KG1 (cell line): Measurements from ENCODE around the gene NPS.
A peak's percentile ranks its signal among the peaks of the same experiment; 100 is the strongest.

Experiments used
- DNase-seq: peaks from one replicate; lab custom pipeline; 2025; lab: John Stamatoyannopoulos, UW

NPS gene

DNA sequence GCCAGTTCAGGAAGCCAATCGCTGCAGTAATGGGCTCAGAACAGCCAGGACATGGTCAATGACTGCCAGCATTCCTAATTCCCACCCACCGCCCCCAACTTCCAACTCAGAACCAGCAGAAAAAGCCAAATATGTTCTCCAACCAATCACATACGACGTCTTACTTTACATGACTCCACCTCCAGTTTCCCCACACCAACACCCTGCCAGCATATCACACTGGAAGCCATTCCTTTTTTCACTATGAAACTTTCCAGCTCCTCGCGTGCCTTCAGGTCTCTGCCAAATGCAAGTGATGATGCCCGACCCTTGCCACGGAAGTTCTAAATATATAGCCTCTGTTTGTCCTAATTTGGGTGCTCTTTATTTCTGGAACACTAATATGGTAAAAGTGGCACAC is 12.5 kb downstream of the NPS start:
- no peak for DNase-seq

DNA sequence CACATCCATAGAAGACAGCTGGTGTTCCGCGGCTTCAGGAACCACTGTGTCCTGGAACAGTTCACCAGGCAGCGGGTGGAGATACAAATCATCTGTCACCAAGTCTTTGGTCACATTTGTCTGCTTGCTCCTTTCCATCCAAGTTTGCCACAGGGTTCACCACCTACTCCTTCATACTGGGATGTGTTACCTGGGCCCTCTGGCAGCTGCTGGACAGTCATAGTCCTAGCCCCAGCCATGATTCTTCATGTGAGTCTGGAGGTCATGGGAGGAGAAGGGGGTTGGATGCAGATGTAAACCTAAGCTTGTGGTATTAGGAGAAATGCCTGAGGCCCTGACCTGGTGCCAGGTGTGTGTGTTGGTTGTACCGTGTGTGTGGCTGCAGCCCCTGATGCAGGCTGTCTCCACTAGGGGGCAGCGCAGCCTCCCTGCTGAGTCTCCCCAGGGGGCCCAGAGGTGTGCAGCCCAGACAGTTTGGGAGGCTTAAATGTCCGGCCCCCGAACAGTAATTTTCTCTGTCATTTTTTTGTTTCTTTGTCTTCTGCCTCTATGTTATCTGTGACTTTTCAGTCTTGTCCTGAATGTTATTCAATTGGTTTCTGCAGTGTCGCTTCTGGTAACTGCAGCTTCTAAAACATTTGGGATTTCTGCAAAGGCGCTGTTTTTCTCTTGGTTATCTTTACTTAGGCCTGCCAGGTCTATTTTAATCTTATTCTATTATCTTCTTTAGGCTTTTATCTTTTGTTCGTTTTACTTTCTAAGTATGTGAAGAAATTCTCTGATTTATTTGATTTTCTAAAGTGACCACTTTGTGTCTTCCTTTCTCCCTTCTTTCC is 14.8 kb downstream of the NPS start:
- peak; percentile 3 for DNase-seq

DNA sequence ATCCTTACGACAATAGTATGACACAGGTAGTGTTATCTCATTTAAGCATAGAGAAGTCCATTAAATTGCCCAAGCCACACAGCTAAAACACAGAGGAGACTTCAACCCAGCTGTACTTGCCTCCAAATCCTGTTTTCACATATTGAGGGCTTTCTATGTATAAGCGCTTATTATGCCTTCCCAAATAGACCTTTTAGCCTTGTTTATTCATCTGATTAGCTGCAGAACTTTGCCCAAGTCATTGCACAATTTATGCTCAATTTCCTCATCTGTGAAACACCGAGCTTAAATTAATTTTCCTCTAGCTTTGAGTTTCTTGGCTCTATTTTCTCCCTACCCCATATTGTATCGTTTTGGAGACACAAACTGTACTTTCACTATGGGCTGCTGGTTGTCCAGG is 15.5 kb downstream of the NPS start:
- DNase-seq: no peak

DNA sequence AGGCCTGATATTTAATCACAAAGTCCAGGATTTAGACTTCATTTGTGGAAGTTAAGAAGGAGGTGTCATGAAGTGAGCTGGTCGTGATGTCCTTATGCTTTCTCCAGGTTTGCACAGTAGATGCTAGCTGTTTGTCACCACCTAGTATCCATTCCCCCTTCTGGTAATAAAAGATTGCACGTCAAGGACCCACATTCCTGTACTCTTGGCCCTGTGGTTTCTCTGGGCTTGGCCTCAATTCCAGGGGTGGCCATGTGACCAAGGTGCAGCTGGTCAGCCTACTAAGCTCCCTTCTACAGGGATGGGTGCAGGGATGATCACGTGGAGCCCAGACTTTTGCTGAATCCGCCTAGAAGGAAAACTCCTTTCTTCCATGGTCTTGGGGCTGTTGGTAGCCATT is 16.5 kb downstream of the NPS start:
- no peak for DNase-seq

DNA sequence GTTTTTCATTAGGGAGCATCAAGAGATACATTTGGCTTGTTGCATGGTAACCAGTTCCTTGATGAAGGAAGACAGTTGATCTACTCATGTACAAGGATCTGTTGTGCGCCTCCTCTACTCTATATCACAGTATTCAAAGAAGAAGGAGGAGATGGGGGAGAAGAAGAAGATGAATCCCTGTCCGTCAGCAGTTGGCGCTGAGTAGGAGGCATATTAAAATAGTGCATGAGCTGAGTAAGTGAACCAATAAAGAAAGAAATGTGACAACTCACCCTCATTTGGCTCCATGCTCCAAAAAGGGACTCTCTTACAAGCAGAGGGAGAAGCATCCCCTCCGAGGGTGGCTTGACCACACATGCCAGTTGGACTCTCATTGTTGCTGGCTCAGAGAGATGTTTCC is 20.1 kb downstream of the NPS start:
- DNase-seq: no peak

DNA sequence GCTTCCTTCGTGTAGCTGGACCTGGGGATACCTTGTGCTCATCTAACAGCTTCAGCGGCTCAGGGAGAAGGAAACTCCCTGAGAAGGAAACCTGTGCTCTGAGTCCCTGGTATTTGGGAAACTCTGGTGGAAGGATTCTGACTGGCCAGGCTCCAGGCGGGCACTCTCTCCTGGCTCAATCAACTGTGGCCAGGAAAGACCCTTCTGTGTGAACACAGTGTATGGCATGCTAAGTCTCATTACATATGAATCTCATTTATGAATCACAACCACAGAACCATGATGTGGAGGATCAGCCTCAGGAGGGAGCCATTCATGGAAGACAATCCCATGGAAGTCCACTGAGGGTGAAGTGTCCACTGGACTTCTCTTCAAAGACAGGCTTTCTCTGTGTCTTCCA is 20.9 kb downstream of the NPS start:
- DNase-seq: no peak

DNA sequence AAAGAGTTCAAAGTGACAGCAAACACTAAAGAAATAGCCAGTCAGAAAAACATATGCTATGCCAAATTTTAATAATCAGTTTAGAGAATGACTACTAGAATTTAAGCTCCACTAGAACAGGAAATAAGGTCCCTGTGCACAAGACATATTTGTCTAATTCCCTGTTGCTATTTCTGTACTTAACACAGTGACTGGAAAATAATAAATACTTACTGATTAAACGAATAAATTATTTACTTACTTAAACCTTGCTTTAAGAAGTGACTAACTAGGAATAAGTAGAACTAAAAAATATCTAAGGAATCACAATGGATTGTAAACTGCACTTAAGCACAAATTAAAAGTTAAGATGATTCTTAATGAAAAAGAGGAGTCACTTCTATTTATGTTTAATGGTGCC is 22.3 kb downstream of the NPS start:
- DNase-seq: no peak

DNA sequence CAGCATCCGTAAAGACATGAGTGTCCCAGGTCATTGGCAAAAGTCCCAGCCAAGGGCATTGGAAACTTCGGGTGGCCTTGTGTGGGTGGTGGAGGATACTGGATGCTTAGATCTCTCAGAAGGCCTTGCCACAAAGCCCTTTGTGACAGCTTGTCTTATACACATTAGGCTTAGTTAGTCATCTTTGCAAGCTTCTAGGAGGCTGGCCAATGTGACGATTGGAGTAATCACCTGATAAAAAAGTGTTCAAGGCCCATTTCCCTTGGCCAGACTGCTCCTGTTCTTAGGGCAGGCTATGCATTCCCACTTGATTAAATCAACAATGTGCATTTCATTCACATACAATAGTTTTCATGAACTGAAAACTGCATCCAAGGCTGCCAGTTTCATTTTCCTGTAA is 26.9 kb downstream of the NPS start:
- DNase-seq: no peak

DNA sequence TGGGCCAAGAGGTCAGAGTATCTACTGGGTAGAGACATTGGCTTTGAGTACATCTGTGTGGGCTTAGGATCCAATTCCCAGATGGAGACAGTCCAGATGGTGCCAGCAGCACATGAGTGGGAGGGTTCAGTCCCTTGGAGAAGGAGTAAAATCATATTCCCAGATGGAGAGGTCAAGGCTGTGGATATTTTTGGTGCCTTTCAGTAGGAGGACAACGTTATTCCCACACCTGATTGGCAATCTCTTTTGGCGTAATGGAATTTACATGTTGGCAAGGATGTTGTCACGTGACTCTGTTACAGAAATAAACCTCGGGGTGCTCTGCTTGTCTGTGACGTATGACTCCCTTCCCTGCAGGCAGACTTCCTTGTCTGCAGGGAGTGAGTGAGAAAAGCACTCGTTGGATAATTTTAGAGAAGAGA is 27.6 kb downstream of the NPS start:
- DNase-seq: no peak

DNA sequence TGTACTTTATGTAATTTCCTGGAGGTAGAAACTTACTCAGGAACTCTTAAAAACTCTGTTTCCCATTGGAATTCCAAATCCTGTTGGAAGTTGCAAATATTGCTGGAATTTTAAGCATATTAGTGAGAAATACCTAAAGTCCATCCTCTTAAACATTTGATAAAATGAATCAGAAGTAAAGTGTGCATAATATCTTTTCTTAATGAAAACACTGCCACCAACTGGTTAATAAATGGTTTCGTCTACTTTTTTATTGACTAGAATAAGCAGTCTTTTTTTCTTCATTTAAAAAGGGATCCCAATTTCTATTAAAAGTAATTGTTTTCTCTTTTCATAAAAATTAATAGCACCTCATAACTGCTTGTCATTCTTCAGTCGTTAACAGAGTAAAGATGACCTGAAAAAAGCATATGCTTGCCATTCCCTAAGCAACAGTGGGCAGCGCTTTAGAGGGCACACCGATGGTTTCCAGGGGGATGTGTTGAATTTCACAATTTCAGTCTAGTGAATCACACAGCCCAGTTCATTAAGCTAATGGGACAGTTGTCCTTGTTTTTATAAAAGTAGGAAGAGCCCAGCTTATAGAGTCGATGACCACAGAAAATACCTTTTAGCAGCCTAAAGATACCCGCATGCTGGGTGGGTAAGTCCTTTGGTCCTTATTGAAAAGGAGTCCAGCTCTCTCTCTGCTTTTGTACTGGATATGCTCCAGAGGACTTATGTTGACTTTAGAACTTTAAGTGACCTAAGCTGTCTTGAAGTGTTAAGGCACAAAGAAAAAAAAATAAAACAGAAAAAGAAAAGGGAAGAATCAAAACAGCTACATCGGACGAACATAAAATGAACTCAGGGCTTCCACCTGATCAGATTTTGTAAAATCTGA is 28.5 kb downstream of the NPS start:
- DNase-seq: no peak

DNA sequence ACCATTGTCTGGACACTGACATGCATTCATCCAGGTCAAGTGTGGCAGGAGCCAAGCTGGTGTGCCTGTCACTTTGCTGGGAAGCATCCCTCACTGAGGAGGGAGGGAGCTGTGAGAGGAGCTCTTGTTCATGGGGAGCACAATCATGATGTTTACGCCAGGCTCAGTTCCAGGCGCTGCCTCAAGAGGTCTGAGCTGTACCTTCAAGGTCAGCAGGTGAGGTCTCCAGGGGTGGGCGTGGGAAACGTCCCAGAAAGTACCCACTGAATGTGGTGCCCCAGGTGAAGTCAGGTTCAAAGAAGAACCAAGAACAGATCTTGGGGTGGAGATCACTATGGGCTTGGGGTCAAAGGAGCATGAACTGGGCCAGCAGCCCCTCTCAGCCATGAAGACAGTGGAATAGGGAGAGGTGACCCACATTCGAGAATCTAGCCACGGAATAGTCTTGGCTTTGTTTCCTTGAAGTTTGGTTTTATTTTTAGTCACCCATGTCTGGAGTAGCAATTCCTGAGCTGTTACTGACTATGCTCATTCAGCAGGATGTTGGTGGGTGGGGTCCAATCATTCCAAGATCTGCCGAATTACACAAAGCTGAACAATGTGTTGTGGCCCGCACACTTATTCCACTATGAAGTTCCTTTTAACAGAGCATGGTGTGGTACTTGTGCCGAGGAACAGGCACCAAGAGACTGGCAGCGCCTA is 29.3 kb downstream of the NPS start:
- no peak for DNase-seq

DNA sequence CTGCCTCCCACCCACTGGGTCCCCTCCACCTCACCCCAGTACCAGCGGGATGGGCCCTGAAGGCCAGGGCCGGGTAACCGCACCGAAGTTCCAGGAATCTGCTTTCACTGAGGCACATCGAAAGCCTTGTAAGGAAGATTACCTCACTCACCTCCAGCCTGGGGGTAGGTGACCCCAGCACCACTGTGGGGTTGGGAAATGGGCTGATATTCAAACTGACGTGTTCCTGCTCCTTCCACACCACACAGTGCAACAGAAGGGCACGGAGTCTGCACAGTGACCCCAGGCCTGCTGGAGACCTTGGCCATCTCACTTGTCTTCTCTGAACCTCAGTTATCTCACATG is 29.8 kb downstream of the NPS start:
- no peak for DNase-seq

DNA sequence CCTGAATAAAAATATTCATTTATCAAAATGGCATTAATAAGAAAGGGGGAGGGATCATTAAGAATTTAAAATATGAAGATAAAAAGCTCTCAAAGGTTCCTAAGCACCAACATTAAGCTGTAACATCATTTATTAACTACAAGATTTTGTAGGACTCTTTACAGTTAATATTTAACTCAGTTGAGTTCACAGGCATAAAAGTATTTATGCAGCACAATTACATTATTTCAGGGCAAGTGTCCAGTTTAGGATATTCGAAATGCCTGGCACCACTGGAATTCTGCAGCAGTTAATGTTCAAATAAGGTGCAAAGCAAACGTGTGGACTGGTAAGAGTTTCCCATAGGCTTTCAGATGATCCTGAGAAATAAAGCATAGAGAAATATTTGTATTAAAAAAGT is 30.5 kb downstream of the NPS start:
- DNase-seq: no peak

DNA sequence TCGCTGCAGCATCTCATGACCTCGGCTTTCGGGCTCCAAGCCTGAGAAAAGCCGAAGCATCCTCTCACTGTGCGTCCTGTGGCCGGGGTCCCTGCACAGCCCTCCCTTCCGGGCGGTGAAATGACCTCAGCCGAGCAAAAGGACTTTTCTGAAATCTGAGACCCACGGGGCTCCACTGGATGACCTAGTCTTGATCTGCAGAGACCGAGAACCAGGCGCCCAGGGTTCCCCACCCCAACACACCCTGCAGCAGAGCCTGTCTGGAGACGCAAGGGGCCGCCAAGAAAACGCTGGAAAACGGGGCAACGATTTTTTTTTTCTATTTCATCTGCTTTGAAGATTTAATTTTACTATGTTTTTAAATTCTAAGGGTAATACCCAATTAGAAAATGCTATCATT is 31.7 kb downstream of the NPS start:
- DNase-seq: no peak

DNA sequence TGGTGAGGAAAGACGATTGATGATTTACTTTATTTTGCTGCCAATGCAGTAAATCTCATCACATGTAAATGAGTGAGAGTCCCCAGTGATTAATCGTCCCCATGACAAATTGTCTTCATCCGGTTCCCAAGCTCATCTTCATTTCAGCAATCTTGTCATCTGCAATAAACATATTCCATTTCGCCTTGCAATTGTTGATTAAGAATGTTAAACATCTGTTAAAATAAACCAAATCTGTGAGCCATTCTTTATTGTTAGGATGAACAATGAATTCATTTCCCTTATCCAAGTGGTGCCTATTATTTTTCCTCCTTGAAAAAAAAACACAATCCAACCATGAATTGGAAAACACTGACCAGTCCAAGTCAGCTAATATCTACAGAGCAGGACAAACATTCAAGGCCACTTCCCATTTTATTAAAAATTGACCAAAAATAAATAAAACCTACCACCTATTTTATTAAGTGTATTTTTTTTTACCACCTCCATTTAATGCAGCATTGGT is 36.5 kb downstream of the NPS start:
- no peak for DNase-seq

DNA sequence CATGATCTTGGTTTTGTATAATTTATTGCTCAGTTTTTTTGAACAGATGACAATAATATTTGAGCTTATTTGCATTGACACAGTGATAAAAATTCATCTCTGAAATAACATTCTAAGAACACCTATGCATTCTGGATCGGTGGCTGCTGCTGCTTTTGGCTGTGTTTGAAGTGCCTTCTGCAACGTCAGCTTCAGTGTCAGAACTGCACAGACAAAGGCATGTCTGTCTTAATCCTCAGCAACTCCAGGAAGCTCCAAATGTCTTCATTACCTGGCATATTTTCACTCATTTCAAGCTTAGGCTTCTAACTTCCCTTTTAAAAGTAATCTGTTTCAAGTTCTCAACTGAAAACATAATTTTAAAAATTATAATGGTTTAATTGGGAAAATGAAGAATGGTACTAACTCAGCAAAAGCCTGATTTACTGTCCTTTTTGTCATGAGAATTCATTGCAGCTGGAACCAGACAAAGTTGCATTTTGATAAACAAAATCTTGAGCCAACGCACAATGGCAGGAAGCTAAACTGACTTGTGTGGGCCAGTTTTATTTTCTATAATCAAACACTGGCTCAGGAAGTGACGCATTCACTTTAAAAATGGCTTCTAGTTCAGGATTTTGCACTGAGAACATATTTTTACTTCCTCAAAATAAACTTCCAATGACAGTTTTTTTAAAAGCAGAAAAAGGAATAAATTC is 38.7 kb downstream of the NPS start:
- no peak for DNase-seq

DNA sequence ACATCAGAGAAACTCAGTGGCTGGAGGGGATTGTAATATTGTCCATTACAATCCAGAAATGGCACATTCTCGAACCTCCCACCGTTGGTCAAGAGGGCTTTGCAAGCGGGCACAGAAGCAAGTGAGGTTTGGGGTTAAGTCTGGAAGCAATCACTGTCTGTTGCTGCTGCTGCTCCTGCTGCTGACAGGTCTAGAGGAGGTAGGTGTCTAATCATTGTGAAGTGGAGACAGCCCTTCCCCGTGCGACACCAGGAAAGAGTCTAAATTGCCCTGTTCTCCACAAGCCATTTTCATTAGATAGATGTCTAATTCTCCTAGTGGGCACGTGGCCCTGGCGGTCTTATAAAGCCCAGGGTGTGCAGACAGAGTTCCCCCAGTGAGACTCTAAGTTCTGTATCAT is 43.5 kb downstream of the NPS start:
- DNase-seq: no peak

DNA sequence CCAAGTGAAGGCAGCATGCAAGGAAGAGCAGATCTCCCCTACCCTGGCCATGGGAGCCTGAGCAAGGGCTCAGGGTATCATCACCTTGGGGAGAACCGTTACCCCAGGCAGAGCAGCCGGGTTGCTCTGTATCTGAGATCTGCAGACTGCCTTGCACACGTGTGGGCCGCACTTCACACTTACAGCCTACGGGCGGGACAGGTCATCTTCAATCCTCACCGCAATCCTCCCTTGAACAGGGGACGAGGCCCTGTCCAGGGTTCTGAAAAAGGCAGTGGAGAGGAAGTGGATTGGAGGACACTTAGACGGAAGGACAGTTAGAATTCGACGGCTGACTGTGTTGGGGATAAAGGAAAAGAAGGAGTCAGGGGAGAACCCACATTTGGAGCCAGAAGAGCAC is 51.4 kb downstream of the NPS start:
- DNase-seq: no peak
